VCaP (cell line): ENCODE measurements around the gene TMEM273.

ENCODE experiments used
- H3K27ac ChIP-seq: fragments of 450-650 bp; 2 replicates; pipeline ENCODE4 v1.5.1; 2017
- CTCF ChIP-seq: fragments of 450-650 bp; conservative IDR thresholded peaks from 2 replicates; pipeline ENCODE4 v1.5.1; 2017; ENCODE audit warnings: mild to moderate bottlenecking, moderate library complexity

The TMEM273 gene

GRCh38 chr10:49226594-49226993, 38.4 kb upstream of the TMEM273 start:
- no peak for TF ChIP-seq CTCF

GRCh38 chr10:49225218-49225876, 37.2 kb upstream of the TMEM273 start:
- H3K27ac ChIP-seq, result no peak overlapping the region
- TF ChIP-seq CTCF, result no peak

More at GRCh38 chr10:49226594-49226993, 38.4 kb upstream of the TMEM273 start:
- no peak overlapping the region for H3K27ac ChIP-seq

- no peak for TF ChIP-seq CTCF
- no peak overlapping the region for H3K27ac ChIP-seq
These were observed 35.0 kb upstream of the TMEM273 start for GRCh38 chr10:49223205-49223604.

GRCh38 chr10:49222170-49222569, 34.0 kb upstream of the TMEM273 start:
- no peak; the same call in 1 of the 2 replicates for TF ChIP-seq CTCF

DNA sequence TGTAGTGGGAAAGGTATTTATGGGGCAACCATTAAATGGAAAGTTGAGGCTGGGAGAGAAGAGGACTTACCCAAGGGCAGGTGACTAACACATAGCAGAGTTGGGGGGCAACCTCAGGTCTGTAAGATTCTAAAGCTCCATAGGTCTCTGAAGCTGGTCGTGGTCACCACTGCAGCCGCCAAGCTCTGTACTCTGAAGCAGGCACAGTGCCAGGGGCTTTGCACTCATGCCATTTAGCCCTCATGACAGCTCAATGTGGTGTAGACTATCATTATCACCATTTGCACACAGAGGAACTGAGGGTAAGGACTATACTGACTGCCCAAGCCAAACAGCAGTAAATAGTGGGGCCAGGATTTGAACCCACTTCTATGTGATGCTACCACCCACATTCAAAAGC, 32.5 kb upstream of the TMEM273 start:
- no peak for TF ChIP-seq CTCF
- H3K27ac ChIP-seq, result no peak overlapping the region

More at GRCh38 chr10:49222170-49222569, 34.0 kb upstream of the TMEM273 start:
- H3K27ac ChIP-seq, result no peak overlapping the region

GRCh38 chr10:49220031-49220430, 31.8 kb upstream of the TMEM273 start:
- no peak overlapping the region for H3K27ac ChIP-seq
- TF ChIP-seq CTCF, result no peak

DNA sequence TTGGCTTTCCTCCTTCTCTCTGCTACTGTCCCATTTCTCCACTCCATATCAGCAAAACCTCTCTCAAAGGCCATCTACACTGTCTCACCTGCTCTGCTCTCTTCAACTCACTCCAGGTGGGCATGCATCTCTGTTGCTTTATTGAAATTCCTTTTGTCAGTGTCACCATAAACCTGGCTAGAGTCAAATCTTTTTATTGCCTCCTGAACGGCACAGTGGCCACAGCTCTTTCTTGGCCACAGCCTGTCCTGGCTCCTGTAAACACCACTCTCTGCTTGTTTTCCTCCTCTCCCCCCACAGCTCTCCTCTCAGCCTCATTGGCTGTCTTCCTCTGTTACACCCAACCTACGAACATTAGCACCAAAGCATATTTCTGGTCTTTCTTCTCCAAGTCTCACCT, 31.1 kb upstream of the TMEM273 start:
- no peak overlapping the region for H3K27ac ChIP-seq
- TF ChIP-seq CTCF, result no peak
